K562 (cell line): ENCODE data around the gene SLC39A9. TPM values are rescaled to one million over a fixed set of nuclear protein-coding genes. Genes with fewer than 3 reads are reported as not detected.

ENCODE experiments used
- ATAC-seq: fragments of 200-7000 bp; cut with Tn5 transposase; 3 replicates; pipeline ENCODE4 v1.9.1; 2020; ENCODE audit warnings: moderate library complexity
- BruUV-seq: library from RNA; stranded (reverse); fragments of 400-500 nt; replicated peaks from 2 replicates; lab custom pipeline; 2021; lab: Mats Ljungman, UMichigan
- CTCF ChIA-PET: fragments of 300-600 bp; formaldehyde crosslinking; extraction: SDS; loops from one replicate; lab custom pipeline; 2021; ENCODE audit warnings: low intra/inter-chr PET ratio; lab: Yijun Ruan, JAX
- POLR2A ChIA-PET: fragments of 300-600, 350-650 bp; sonication (Branson Sonifier 250); formaldehyde crosslinking; extraction: SDS; loops from one replicate; lab custom pipeline; 2021; ENCODE audit warnings: antibody characterized with exemption, inconsistent platforms; lab: Yijun Ruan, JAX
- DNase-seq, 4 experiments: peaks; one replicate each; pipeline versions ENCODE4 v3.0.0 to v3.0.0-alpha.2; 2011 to 2018; ENCODE audit warnings: low spot score in 3 of 4, mixed read lengths in 3 of 4; ENCODE audit errors: extremely low read depth in 1 of 4
- FAIRE-seq: peaks from 2 replicates; lab custom pipeline; 2011; peaks lifted over from hg19 to GRCh38; lab: Jason Lieb, UNC
- H2AFZ ChIP-seq: 2 replicates; pipeline ENCODE4 v1.6.0; 2011; ENCODE audit warnings: low read depth, low read length, control low read depth, inconsistent platforms
- H3K27ac ChIP-seq: fragments of 200-600 bp; 3 replicates; pipeline ENCODE4 v1.8.0; 2011; ENCODE audit warnings: low read depth, mild to moderate bottlenecking, control low read depth, inconsistent platforms, low read length, moderate library complexity, mixed read lengths; ENCODE audit errors: extremely low read depth
- H3K27me3 ChIP-seq, 2 experiments: fragments of 300-600 bp in 1 of 2; 2 replicates in 1 of 2; 3 replicates in 1 of 2; pipeline versions ENCODE4 v1.6.0 to v1.8.0; 2011; ENCODE audit warnings: inconsistent platforms in 2 of 2, low read length in 2 of 2, mild to moderate bottlenecking in 1 of 2, mixed read lengths in 1 of 2, moderate library complexity in 1 of 2; ENCODE audit not compliant: control insufficient read depth in 2 of 2, insufficient read depth in 2 of 2
- H3K36me3 ChIP-seq: fragments of 300-600 bp; 3 replicates; pipeline ENCODE4 v1.8.0; 2011; ENCODE audit warnings: mild to moderate bottlenecking, low read length, inconsistent platforms; ENCODE audit not compliant: control insufficient read depth, insufficient read depth
- H3K4me1 ChIP-seq, 2 experiments: fragments of 200-600 bp in 1 of 2; replicated peaks in 1 of 2; 2 replicates in 1 of 2; 3 replicates in 1 of 2; pipeline versions ENCODE4 v1.5.1 to v1.8.0; 2011; ENCODE audit warnings: inconsistent platforms in 2 of 2, low read length in 2 of 2, mild to moderate bottlenecking in 1 of 2, mixed read lengths in 1 of 2, moderate library complexity in 1 of 2; ENCODE audit not compliant: control insufficient read depth in 2 of 2, insufficient read depth in 2 of 2
- H3K4me2 ChIP-seq: 2 replicates; pipeline ENCODE4 v1.6.1; 2011; ENCODE audit warnings: low read length, control low read depth, inconsistent platforms, mixed read lengths; ENCODE audit not compliant: insufficient read depth
- H3K4me3 ChIP-seq: fragments of 200-600 bp; sonication (generic), shearing (Covaris generic); 2 replicates; pipeline ENCODE4 v1.5.1; 2016; ENCODE audit warnings: control low read depth, inconsistent platforms
- H3K79me2 ChIP-seq: fragments of 200-600 bp; 3 replicates; pipeline ENCODE4 v1.8.0; 2011; ENCODE audit warnings: low read length, inconsistent platforms; ENCODE audit not compliant: control insufficient read depth, insufficient read depth
- H3K9ac ChIP-seq, 2 experiments: 2 replicates each; pipeline versions ENCODE4 v1.6.0 to v1.6.1; 2011; ENCODE audit warnings: low read depth in 2 of 2, low read length in 2 of 2, control low read depth in 1 of 2, inconsistent platforms in 1 of 2, mild to moderate bottlenecking in 1 of 2, mixed read lengths in 1 of 2; ENCODE audit not compliant: insufficient read depth in 1 of 2
- H3K9me1 ChIP-seq: one replicate; pipeline ENCODE4 v1.6.0; 2011; ENCODE audit warnings: inconsistent platforms, mild to moderate bottlenecking, low read length, moderate library complexity; ENCODE audit not compliant: control insufficient read depth, insufficient read depth
- H3K9me3 ChIP-seq: replicated peaks from 2 replicates; pipeline ENCODE4 v1.5.1; 2011; ENCODE audit warnings: low read depth, low read length, inconsistent platforms; ENCODE audit not compliant: control insufficient read depth, insufficient read depth
- H4K20me1 ChIP-seq: replicated peaks from 2 replicates; pipeline ENCODE4 v1.6.1; 2011; ENCODE audit warnings: low read length, inconsistent platforms, mixed read lengths; ENCODE audit not compliant: control insufficient read depth, insufficient read depth
- DIDO1 ChIP-seq: fragments of 450-650 bp; IDR thresholded peaks from 2 replicates; pipeline ENCODE4 v1.6.1; 2016; ENCODE audit warnings: low read depth, missing biosample characterization, missing genetic modification characterization
- RFX1 ChIP-seq: fragments of 450-650 bp; IDR thresholded peaks from 2 replicates; pipeline ENCODE4 v1.6.1; 2016; ENCODE audit warnings: mild to moderate bottlenecking, moderate library complexity
- ZNF507 ChIP-seq: conservative IDR thresholded peaks from 2 replicates; pipeline ENCODE4 v1.6.1; 2017; ENCODE audit warnings: missing genetic modification characterization, missing compliant biosample characterization
- ZNF561 ChIP-seq: fragments of 450-650 bp; formaldehyde crosslinking; conservative IDR thresholded peaks from 2 replicates; pipeline ENCODE4 v1.4.0; 2020; ENCODE audit warnings: mild to moderate bottlenecking, moderate library complexity
- ZNF830 ChIP-seq: fragments of 250-450 bp; sonication (Bioruptor Pico); IDR thresholded peaks from 2 replicates; pipeline ENCODE4 v1.5.0; 2021; ENCODE audit warnings: mild to moderate bottlenecking
- WGBS: fragments of 100-300 bp; shearing (Covaris generic); methylation state at CpG from one replicate; pipeline ENCODE4 v1.1.6; 2016; ENCODE audit warnings: low coverage, mixed read lengths; ENCODE audit not compliant: insufficient coverage; ENCODE audit errors: missing lambda C conversion rate; 5-methylcytosine and 5-hydroxymethylcytosine counted together
- in situ Hi-C: fragments of 300-500 bp; cut with MboI; formaldehyde crosslinking; loops from 4 replicates; pipeline ENCODE4 v1.15.0; 2018; ENCODE audit warnings: inconsistent platforms, mixed read lengths
- intact Hi-C: fragments of 100-400 bp; cut with micrococcal nuclease; formaldehyde crosslinking; loops from 2 replicates; pipeline ENCODE4 v1.14.2; 2022
- polyA plus RNA-seq, 8 experiments: library from polyadenylated mRNA; depleted of rRNA in 4 of 8; stranded (reverse) in 5 of 8; unstranded in 3 of 8; fragments of >200 nt; fragmentation: Nextera tagmentation in 2 of 8; fragmentation: Illumina TruSeq in 1 of 8; extraction: Ambion mirVana in 2 of 8; extraction: Trizol in 1 of 8; gene quantifications; 2 replicates each; pipeline versions ENCODE4 v1.2.1 to v1.2.3, GENCODE V29; 2011 to 2014; ENCODE audit warnings: inconsistent platforms in 1 of 8, missing spikeins in 1 of 8
- total RNA-seq, 7 experiments: library from RNA; depleted of rRNA in 6 of 7; stranded (reverse); fragments of >200 nt in 6 of 7; fragmentation: Illumina TruSeq in 2 of 7; extraction: Trizol in 2 of 7; gene quantifications; 2 replicates each; pipeline versions ENCODE4 v1.2.1 to v1.2.3, GENCODE V29; 2011 to 2021; ENCODE audit warnings: low replicate concordance in 1 of 7

Gene SLC39A9
- total and polyA plus RNA-seq, 9 of the 15 experiments (the other 6 are each of a cell fraction or from before 2014, with no cell fraction given), result 18.4 to 66.0 (median 32.5) TPM

GRCh38 chr14:69374235-69374634, 24.3 kb upstream of the SLC39A9 start:
- Histone ChIP-seq H3K36me3 (peaks cover 22% of the 10 kb centered on the region), H3K9me1 (no peaks in the 10 kb centered on the region), H3K4me2 (no peak overlapping the region), H3K27me3 (no peaks in the 10 kb centered on the region), H3K4me1 (no peaks in the 10 kb centered on the region), H2AFZ (no peak overlapping the region), H3K9me3 (no peaks in the 10 kb centered on the region), H4K20me1 (no peaks in the 10 kb centered on the region), H3K9ac (no peak overlapping the region), H3K27ac (no peak overlapping the region), H3K79me2 (no peaks in the 10 kb centered on the region), H3K4me3 (no peak overlapping the region)
- intact Hi-C loops, result no loop called here
- ATAC-seq (no peak), DNase-seq (no peak), FAIRE-seq (no peak)
- POLR2A ChIA-PET, result no interaction called here
- TF ChIP-seq ZNF830 (CRISPR knock-in tag) (no peak), DIDO1 (tag) (no peak)
- no TSS peak for BruUV-seq
- in situ Hi-C loops, result no loop called here
- CTCF ChIA-PET, result no interaction called here

- 77% methylated on average over 3 of the region's 3 CpGs for WGBS
- CTCF ChIA-PET, result no interaction called here
- POLR2A ChIA-PET, result interaction anchor here (0.7 kb wide), 1 partner anchor 10 kb away, joined by 3 read pairs; no protein-coding TSS in a partner anchor
- no peaks in the 10 kb centered on the region for H3K9me3 ChIP-seq
- H3K9me1 ChIP-seq, result no peaks in the 10 kb centered on the region
- TF ChIP-seq ZNF507 (tag) (peak; percentile 97), ZNF561 (CRISPR knock-in tag) (no peak), RFX1 (peak; percentile 33; the same call in 1 of the 2 replicates)
- 0 out of 2 replicates have a peak, but pooled peaks cover 4% of the 10 kb centered on the region for H4K20me1 ChIP-seq
- no peak overlapping the region for H3K4me3 ChIP-seq
- no peak overlapping the region for H2AFZ ChIP-seq
- H3K9ac ChIP-seq, result no peak overlapping the region
- H3K4me1 ChIP-seq, result no peaks in the 10 kb centered on the region
- no peak overlapping the region for H3K4me2 ChIP-seq
- H3K27me3 ChIP-seq, result no peaks in the 10 kb centered on the region
- DNase-seq, result no peak
- H3K36me3 ChIP-seq, result peaks cover 31% of the 10 kb centered on the region
- in situ Hi-C loops (no loop called here), intact Hi-C loops (no loop called here)
- no peaks in the 10 kb centered on the region for H3K79me2 ChIP-seq
- BruUV-seq, result no TSS peak
- FAIRE-seq, result no peak
- ATAC-seq, result no peak
- no peak overlapping the region for H3K27ac ChIP-seq
Observed at GRCh38 chr14:69375182-69375581, 23.3 kb upstream of the SLC39A9 start.
